Adipocyte (in vitro differentiated cells): ENCODE data around the gene TMEM158.

Experiments used
- DNase-seq: peaks from one replicate; pipeline ENCODE4 v3.0.0-alpha.2; 2015; ENCODE audit warnings: low read depth
- H3K27me3 ChIP-seq: replicated peaks from 2 replicates; pipeline ENCODE4 v1.7.0; 2013; ENCODE audit warnings: mild to moderate bottlenecking, low read length, moderate library complexity; ENCODE audit not compliant: control insufficient read depth, insufficient read depth
- H3K36me3 ChIP-seq: 2 replicates; pipeline ENCODE4 v1.7.0; 2013; ENCODE audit warnings: low read length, mild to moderate bottlenecking, moderate library complexity; ENCODE audit not compliant: control insufficient read depth, insufficient read depth, severe bottlenecking
- H3K4me1 ChIP-seq: 2 replicates; pipeline ENCODE4 v1.7.0; 2013; ENCODE audit warnings: mild to moderate bottlenecking, low read length, moderate library complexity; ENCODE audit not compliant: control insufficient read depth, insufficient read depth
- H3K4me3 ChIP-seq: 2 replicates; pipeline ENCODE4 v1.7.0; 2013; ENCODE audit warnings: mild to moderate bottlenecking, low read length, moderate library complexity
- H3K9ac ChIP-seq: 2 replicates; pipeline ENCODE4 v1.7.0; 2013; ENCODE audit warnings: mild to moderate bottlenecking, low read length, moderate library complexity
- H3K9me3 ChIP-seq: 2 replicates; pipeline ENCODE4 v1.7.0; 2013; ENCODE audit warnings: mild to moderate bottlenecking, low read length, moderate library complexity; ENCODE audit not compliant: control insufficient read depth

Gene TMEM158

DNA sequence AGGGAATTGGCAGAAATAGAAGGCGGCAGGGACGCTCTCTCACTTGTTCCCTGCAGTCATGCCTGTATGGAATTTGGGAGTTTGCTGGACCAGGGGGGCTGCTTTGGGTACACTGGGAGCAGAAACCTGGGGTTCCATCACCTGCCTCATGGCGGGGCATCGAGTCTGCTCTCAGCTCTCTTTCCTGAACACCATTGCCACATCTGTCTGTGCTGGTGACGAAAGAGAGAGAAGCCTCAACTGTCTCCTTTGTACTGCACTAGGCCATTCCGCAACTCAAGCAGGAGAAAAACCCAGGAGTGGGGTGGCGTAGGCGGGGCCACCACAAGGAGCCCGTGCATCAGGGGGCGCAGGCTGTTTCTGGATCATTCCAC is 14.0 kb downstream of the TMEM158 start:
- peaks cover 21% of the 10 kb centered on the region for H3K4me1 ChIP-seq

DNA sequence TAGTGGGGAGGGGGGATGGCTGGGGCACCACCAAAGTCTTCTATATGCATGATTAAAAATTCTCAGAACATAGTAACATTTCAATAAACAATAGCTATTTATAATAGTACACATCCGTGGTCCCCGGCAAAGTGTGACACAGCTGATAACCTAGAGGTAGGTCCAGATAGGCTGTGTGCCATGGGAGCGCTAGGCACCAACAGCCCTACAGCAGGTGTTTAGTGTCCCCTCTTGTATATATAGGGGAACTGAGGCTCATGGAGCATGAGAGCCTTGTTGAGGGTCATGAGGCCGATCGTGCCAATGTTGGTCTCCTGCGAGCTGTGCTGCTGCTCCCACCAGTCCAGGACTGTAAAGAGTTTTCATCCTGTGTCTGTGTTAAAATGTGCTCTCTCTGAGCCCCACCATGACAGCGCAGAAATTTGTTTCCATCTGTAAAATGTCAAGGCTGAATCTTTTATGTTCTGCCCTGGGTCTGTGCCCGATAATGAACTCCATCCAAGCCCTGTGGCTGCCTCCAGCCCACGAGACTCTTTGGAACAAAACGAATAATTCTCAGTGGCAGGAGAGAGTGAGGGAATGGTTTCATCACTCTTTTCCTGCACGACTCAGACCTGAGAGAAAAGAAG is 14.5 kb downstream of the TMEM158 start:
- no peak for DNase-seq
- Histone ChIP-seq H3K36me3 (no peaks in the 10 kb centered on the region), H3K4me3 (no peak overlapping the region), H3K9me3 (no peaks in the 10 kb centered on the region), H3K9ac (no peak overlapping the region), H3K27me3 (no peaks in the 10 kb centered on the region), H3K4me1 (peaks cover 21% of the 10 kb centered on the region)

More for the DNA sequence above, 14.0 kb downstream of the TMEM158 start:
- Histone ChIP-seq H3K36me3 (no peaks in the 10 kb centered on the region), H3K9ac (no peak overlapping the region), H3K27me3 (no peaks in the 10 kb centered on the region), H3K9me3 (no peaks in the 10 kb centered on the region), H3K4me3 (no peak overlapping the region)
- no peak for DNase-seq

DNA sequence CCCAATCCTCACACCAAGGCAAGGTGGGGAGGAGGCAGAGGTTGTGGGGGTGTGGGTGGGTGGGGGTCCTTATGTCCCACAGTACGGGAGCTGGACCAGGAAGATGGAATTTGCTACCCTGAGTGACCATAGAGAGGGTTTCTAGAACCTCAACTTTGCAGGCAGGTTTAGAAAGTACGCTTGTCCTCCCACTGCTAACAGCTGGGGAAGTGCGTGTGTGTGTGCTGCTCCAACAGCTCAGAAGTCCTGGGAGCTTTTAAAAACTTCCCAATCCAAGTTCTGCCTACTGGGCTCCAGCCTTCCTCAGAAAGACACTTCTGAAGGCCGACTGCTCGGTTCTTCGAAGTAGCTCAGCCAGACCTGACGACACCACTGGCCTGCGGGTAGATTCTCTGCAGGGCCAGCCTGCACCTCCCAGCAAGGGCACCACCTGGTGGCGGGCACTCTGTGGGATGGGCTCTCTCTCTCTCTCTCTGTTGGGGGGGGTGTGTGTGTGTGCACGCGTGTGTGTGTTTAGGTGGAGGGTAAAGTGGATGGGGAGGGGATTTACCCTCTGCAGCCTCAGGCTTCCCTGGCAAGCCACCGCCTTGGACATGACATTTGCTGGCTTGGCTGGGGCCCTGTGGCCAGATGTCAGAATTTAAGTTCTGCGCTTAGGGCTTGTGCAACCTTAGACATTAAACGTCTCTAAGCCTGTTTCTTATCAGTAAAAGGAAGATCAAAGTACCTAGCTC is 15.6 kb downstream of the TMEM158 start:
- peak; percentile 85 for DNase-seq
- Histone ChIP-seq H3K9ac (no peak overlapping the region), H3K36me3 (no peaks in the 10 kb centered on the region)

DNA sequence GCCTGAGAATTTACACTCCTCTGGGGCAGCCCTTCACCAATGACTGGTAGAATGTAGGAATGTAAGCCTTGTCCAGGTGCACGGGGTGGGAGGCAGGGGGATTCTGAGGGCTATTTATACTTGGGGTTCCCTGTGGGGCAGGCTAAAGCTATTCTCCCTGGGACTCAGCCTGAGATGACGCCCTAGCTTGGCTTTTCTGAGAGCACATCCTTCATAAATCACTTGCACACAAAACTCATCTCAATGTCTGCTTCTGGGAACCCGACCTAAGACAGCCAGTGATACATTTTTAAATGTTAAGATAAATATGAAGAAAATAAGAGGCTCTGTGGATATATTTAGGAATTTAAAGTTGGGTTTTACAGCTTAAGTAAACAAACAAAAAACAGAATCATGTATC is 16.6 kb downstream of the TMEM158 start:
- H3K36me3 ChIP-seq, result no peaks in the 10 kb centered on the region
- H3K27me3 ChIP-seq, result no peaks in the 10 kb centered on the region
- H3K4me1 ChIP-seq, result peaks cover 21% of the 10 kb centered on the region
- no peak for DNase-seq
- no peak overlapping the region for H3K9ac ChIP-seq
- no peaks in the 10 kb centered on the region for H3K9me3 ChIP-seq
- no peak overlapping the region for H3K4me3 ChIP-seq

More for the DNA sequence above, 15.6 kb downstream of the TMEM158 start:
- Histone ChIP-seq H3K4me3 (no peak overlapping the region), H3K9me3 (no peaks in the 10 kb centered on the region), H3K4me1 (peaks cover 21% of the 10 kb centered on the region), H3K27me3 (no peaks in the 10 kb centered on the region)

DNA sequence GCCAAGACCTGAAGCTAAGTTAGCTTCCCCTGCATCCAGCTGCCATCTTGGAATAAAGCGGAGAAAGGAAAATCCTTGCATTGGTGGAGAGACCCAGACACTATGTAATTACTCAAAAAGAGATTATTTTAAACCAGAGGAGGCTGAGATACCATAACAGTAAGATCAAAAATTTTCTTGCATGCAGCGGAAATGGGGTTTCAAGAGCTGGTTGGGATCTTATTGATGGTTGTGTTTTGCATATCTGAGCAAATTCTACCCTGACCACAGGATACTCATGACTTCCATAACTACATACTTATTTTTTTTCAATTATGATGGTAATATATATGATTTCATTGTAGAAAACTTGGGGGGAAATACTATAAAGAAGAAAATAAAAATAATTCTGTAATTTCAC is 17.5 kb downstream of the TMEM158 start:
- H3K9ac ChIP-seq, result no peak overlapping the region
- H3K27me3 ChIP-seq, result no peaks in the 10 kb centered on the region
- H3K36me3 ChIP-seq, result no peaks in the 10 kb centered on the region
- DNase-seq, result no peak
- H3K4me1 ChIP-seq, result peaks cover 25% of the 10 kb centered on the region
- no peak overlapping the region for H3K4me3 ChIP-seq
- H3K9me3 ChIP-seq, result no peaks in the 10 kb centered on the region

DNA sequence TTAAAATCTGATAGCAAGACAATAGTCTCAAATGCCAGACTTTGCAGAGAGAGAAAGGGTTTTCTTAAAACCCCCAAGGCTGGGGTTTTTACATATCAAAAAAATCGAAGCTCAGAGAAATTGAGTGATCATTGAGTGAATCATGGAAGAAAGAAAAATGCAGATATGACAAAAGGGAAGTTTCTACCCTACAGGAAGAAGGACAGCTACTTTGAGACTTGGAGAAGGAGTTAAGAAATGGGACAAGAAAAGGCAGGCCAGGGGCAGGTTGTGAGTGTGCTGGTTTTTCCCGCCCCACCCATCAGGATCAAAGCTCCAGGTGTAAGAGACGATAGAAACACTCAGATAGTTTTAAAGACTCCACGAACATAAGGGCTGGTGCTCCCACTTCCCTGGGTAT is 18.6 kb downstream of the TMEM158 start:
- no peak overlapping the region for H3K4me3 ChIP-seq
- H3K9me3 ChIP-seq, result no peaks in the 10 kb centered on the region
- peaks cover 25% of the 10 kb centered on the region for H3K4me1 ChIP-seq
- no peaks in the 10 kb centered on the region for H3K27me3 ChIP-seq
- no peak overlapping the region for H3K9ac ChIP-seq
- DNase-seq, result no peak
- no peaks in the 10 kb centered on the region for H3K36me3 ChIP-seq

DNA sequence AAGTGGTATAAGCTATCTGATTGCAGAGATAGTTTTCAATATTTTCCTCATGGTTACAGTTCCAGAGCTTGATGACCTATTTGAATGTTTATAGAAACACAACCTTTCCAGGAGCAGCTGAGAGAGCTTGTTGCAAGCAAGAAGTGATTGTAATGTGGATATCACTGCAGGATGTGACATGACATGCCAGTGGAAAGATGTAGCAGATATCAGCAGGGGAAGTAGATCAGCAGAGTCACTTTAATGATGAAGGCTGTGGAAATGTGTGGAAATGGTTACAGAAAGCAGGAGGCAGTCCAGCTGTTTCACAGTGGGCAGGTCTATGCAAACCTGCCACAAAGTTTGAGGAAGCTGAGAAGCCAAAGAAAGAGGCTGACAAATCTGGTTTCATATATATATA is 21.0 kb downstream of the TMEM158 start:
- Histone ChIP-seq H3K4me1 (peaks cover 4% of the 10 kb centered on the region), H3K36me3 (no peaks in the 10 kb centered on the region), H3K9me3 (no peaks in the 10 kb centered on the region), H3K4me3 (no peak overlapping the region), H3K27me3 (no peaks in the 10 kb centered on the region), H3K9ac (no peak overlapping the region)
- no peak for DNase-seq

DNA sequence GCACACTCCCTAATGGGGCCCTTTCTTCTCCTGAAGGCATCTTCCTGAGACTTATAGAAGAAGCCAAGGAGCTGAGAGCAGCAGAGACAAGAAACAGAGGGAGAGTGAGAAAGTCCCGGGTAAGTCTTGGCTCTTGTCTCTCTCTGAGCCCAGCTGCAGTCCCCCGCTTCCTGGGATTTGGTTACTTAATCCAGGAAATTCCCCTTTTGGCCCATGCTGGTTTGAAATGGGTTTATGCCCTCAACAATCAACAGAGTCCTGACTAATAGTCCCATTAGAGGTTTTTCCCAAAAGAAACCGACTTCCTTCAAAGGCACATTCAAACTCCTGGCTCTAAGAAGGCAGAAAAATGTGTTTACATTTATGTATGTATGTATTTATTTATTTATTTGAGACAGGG is 22.0 kb downstream of the TMEM158 start:
- H3K36me3 ChIP-seq, result no peaks in the 10 kb centered on the region
- peaks cover 11% of the 10 kb centered on the region for H3K4me1 ChIP-seq

DNA sequence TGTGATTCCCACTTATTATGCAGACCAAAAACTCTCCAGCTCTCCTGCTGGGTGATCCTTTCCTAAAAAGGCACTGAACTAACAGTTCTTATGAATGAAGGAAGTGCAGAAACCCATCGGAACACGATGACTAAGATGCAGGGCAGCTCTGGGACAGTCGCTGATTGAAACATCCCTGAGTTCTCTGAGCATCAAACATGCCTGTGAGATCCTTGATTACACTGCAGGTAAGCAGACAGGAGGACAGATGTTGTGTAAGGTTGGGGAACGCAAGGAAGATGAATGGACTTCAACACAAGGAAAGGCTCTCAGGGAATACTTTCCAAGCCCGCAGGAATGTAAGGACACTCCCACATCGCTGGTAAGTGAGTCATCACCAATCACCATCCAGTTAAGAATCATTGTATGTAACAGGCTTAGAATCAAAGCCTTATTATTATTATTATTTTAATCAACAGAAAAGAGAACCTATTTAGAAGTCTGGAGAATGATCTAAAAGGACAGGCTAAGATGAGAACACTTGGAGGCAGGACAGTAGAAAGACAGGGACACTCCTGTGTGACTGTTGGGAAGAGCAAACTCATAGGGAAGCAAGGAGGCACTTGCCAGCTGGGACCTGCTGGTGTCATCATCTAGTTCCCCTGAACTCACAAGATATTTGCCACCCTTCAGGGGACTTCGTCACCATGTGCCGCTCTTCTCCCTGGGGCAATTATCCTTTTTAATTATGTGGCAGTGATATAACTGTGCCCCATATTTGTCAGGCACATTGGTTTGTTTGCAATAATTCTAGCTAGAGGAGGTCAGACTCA is 26.0 kb downstream of the TMEM158 start:
- no peak overlapping the region for H3K4me3 ChIP-seq
- H3K9ac ChIP-seq, result no peak overlapping the region
- no peaks in the 10 kb centered on the region for H3K9me3 ChIP-seq
- peak; percentile 74 for DNase-seq
- peaks cover 11% of the 10 kb centered on the region for H3K4me1 ChIP-seq
- no peaks in the 10 kb centered on the region for H3K27me3 ChIP-seq
- no peaks in the 10 kb centered on the region for H3K36me3 ChIP-seq

More for the DNA sequence above, 22.0 kb downstream of the TMEM158 start:
- no peak overlapping the region for H3K4me3 ChIP-seq
- H3K27me3 ChIP-seq, result no peaks in the 10 kb centered on the region
- DNase-seq, result peak; percentile 50
- no peak overlapping the region for H3K9ac ChIP-seq
- H3K9me3 ChIP-seq, result no peaks in the 10 kb centered on the region

DNA sequence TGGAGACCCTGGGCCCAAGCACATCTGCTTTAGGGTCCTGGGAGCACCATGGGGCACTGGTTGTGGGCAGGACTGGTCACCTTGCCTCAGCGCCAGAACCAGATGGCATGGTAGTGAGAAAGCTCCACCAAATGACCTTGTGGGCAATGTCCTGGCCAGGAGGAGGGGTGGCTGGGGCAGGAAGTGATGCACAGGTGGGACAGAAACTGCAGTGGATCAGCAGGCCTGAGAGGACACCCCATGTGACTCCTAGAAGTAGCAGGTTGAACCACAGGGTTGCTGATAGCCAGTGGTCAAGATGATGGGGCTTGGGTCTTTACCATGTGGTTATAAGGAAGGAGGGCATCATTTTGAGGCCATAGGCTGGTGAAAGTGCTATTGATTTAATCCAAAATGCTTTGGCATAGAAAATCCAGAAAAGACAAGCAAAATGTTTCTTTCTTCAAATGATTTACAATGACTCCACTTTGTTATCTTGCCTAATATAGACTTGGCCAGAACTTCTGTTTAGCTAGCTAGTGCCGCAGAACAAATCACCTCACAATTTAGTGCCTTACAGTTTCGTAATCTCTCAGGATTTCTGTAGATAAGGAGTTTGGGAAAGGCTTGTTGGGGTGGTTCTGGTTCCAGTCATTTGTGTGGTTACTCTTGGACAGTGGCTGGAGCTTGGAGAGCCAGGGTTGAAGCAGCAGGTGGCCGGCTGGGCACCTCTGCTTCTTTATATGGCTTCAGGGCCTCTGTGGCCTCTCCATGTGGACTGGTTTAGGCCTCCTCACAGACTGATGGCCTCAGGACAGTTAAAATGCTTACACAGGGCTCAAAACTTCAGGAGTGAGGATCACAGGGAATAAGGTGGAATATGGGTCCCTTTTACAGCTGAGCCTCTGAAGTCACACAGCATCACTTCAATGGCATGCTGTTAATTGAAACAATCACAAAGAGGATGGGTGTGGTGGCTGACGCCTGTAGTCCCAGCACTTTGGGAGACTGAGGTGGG is 27.5 kb downstream of the TMEM158 start:
- no peak overlapping the region for H3K9ac ChIP-seq
- H3K36me3 ChIP-seq, result no peaks in the 10 kb centered on the region
- H3K9me3 ChIP-seq, result no peaks in the 10 kb centered on the region
- H3K27me3 ChIP-seq, result no peaks in the 10 kb centered on the region
- H3K4me1 ChIP-seq, result peaks cover 7% of the 10 kb centered on the region
- no peak for DNase-seq
- no peak overlapping the region for H3K4me3 ChIP-seq
